HCT116 (cell line): ENCODE results near the gene NSUN7. TPM values are rescaled to one million over a fixed set of nuclear protein-coding genes. Genes with fewer than 3 reads are reported as not detected.

ENCODE experiments used
- ATAC-seq: fragments of 200-7000 bp; cut with Tn5 transposase; 2 replicates; pipeline ENCODE4 v1.9.1; 2020; ENCODE audit warnings: mild to moderate bottlenecking, moderate library complexity
- BruUV-seq: library from RNA; stranded (reverse); fragments of 400-500 nt; replicated peaks from 2 replicates; lab custom pipeline; 2021; lab: Mats Ljungman, UMichigan
- CTCF ChIA-PET: fragments of 300-600 bp; sonication (Branson Sonifier 250); formaldehyde crosslinking; loops from one replicate; lab custom pipeline; 2021; ENCODE audit warnings: antibody characterized with exemption; lab: Charles Lee
- POLR2A ChIA-PET: fragments of 300-600, 350-600 bp; sonication (Branson Sonifier 250); formaldehyde crosslinking; loops from one replicate; lab custom pipeline; 2021; ENCODE audit warnings: antibody characterized with exemption; lab: Charles Lee
- RAD21 ChIA-PET, 2 experiments: fragments of 300-600 bp; sonication (Branson Sonifier 250); formaldehyde crosslinking; loops; one replicate each; lab custom pipeline; 2023; ENCODE audit warnings: low total read pairs in 2 of 2; ENCODE audit not compliant: uncharacterized antibody in 2 of 2, unreplicated experiment in 2 of 2, low non-redundant PET in 1 of 2; lab: Charles Lee
- DNase-seq: peaks from one replicate; pipeline ENCODE4 v3.0.0-alpha.2; 2010; ENCODE audit warnings: low read depth, low spot score
- H2AFZ ChIP-seq: fragments of 200-600 bp; shearing (Covaris generic), sonication (generic); 2 replicates; pipeline ENCODE4 v1.6.1; 2017; ENCODE audit warnings: low read depth, mixed run types, mixed read lengths, antibody characterized with exemption, low read length; ENCODE audit not compliant: poor library complexity, severe bottlenecking
- H3K27ac ChIP-seq: 2 replicates; pipeline ENCODE4 v1.5.1; 2012; ENCODE audit warnings: low read depth, low read length
- H3K27me3 ChIP-seq: fragments of 200-600 bp; sonication (generic); 2 replicates; pipeline ENCODE4 v1.6.1; 2016; ENCODE audit warnings: mixed run types, low read length, mixed read lengths; ENCODE audit not compliant: insufficient read depth
- H3K36me3 ChIP-seq, 2 experiments: fragments of 200-500 bp in 1 of 2; fragments of 200-600 bp in 1 of 2; sonication (Bioruptor generic) in 1 of 2; sonication (generic) in 1 of 2; 2 replicates each; pipeline versions ENCODE4 v1.5.1 to v1.6.1; 2014 to 2016; ENCODE audit warnings: low read length in 2 of 2, inconsistent platforms in 1 of 2, mixed read lengths in 1 of 2, mixed run types in 1 of 2; ENCODE audit not compliant: insufficient read depth in 2 of 2, control insufficient read depth in 1 of 2
- H3K4me1 ChIP-seq, 2 experiments: fragments of 200-600 bp in 1 of 2; sonication (generic) in 1 of 2; 2 replicates each; pipeline versions ENCODE4 v1.5.1 to v1.6.1; 2012 to 2017; ENCODE audit warnings: low read length in 2 of 2, inconsistent platforms in 1 of 2, mild to moderate bottlenecking in 1 of 2, mixed read lengths in 1 of 2, mixed run types in 1 of 2, moderate library complexity in 1 of 2; ENCODE audit not compliant: insufficient read depth in 2 of 2, control insufficient read depth in 1 of 2
- H3K4me2 ChIP-seq: fragments of 200-600 bp; sonication (generic); 2 replicates; pipeline ENCODE4 v1.6.1; 2017; ENCODE audit warnings: mixed run types, low read length, mixed read lengths
- H3K4me3 ChIP-seq, 2 experiments: fragments of 200-600 bp in 1 of 2; sonication (generic) in 1 of 2; replicated peaks in 1 of 2; 2 replicates each; pipeline ENCODE4 v1.5.1; 2011 to 2016; ENCODE audit warnings: low read length in 2 of 2, control low read depth in 1 of 2, low read depth in 1 of 2, mild to moderate bottlenecking in 1 of 2, mixed read lengths in 1 of 2, mixed run types in 1 of 2
- H3K79me2 ChIP-seq: fragments of 200-600 bp; sonication (generic); 2 replicates; pipeline ENCODE4 v1.6.1; 2017; ENCODE audit warnings: mild to moderate bottlenecking, mixed run types, low read length, moderate library complexity, mixed read lengths; ENCODE audit not compliant: insufficient read depth
- H3K9ac ChIP-seq: fragments of 200-600 bp; sonication (generic); 2 replicates; pipeline ENCODE4 v1.6.1; 2016; ENCODE audit warnings: low read length, mixed read lengths
- H3K9me2 ChIP-seq: fragments of 200-600 bp; sonication (generic), shearing (Covaris generic); 2 replicates; pipeline ENCODE4 v1.6.1; 2017; ENCODE audit warnings: mixed run types, mild to moderate bottlenecking, moderate library complexity; ENCODE audit not compliant: insufficient read depth
- H3K9me3 ChIP-seq, 2 experiments: fragments of 200-500 bp in 1 of 2; fragments of 200-600 bp in 1 of 2; sonication (Bioruptor generic) in 1 of 2; sonication (generic) in 1 of 2; 2 replicates each; pipeline ENCODE4 v1.6.1; 2014 to 2017; ENCODE audit warnings: low read length in 2 of 2, mixed read lengths in 2 of 2, inconsistent platforms in 1 of 2, low read depth in 1 of 2, mild to moderate bottlenecking in 1 of 2, mixed run types in 1 of 2, moderate library complexity in 1 of 2; ENCODE audit not compliant: control insufficient read depth in 1 of 2, insufficient read depth in 1 of 2
- H4K20me1 ChIP-seq: fragments of 200-600 bp; sonication (generic), shearing (Covaris generic); 2 replicates; pipeline ENCODE4 v1.6.1; 2017; ENCODE audit warnings: mixed run types, mild to moderate bottlenecking, moderate library complexity; ENCODE audit not compliant: insufficient read depth
- CEBPB ChIP-seq: IDR thresholded peaks from 2 replicates; pipeline ENCODE4 v1.6.1; 2012; ENCODE audit warnings: low read depth
- ELF1 ChIP-seq: IDR thresholded peaks from 2 replicates; pipeline ENCODE4 v1.6.1; 2012; ENCODE audit warnings: low read depth, borderline replicate concordance
- EZH2phosphoT487 ChIP-seq: fragments of 200-600 bp; IDR thresholded peaks from 2 replicates; pipeline ENCODE4 v1.6.1; 2018; ENCODE audit warnings: antibody characterized with exemption, borderline replicate concordance
- TCF7L2 ChIP-seq: IDR thresholded peaks from 2 replicates; pipeline ENCODE4 v1.7.0; 2011; ENCODE audit warnings: borderline replicate concordance, inconsistent platforms; ENCODE audit not compliant: insufficient read depth, insufficient read length; ENCODE audit errors: extremely low read depth
- YY1 ChIP-seq: IDR thresholded peaks from 2 replicates; pipeline ENCODE4 v1.6.1; 2011; ENCODE audit warnings: low read length, low read depth, moderate library complexity, mild to moderate bottlenecking; ENCODE audit not compliant: insufficient replicate concordance; ENCODE audit errors: extremely low read depth
- intact Hi-C: fragments of 100-400 bp; cut with micrococcal nuclease; formaldehyde crosslinking; loops from 2 replicates; pipeline ENCODE4 v1.10.0; 2022
- total RNA-seq: library from RNA; stranded (reverse); gene quantifications from one replicate; pipeline ENCODE4 v1.2.1, GENCODE V29; 2021; ENCODE audit not compliant: unreplicated experiment
- TF ChIP-seq, protein P1 (sequence below): IDR thresholded peaks from 2 replicates; pipeline ENCODE4 v1.6.1; 2011; ENCODE audit warnings: mild to moderate bottlenecking, low read length, moderate library complexity; ENCODE audit not compliant: insufficient replicate concordance; ENCODE audit errors: extremely low read depth

NSUN7 gene
- total RNA-seq, 1 experiment from 2014 or later: 0.07 TPM

DNA sequence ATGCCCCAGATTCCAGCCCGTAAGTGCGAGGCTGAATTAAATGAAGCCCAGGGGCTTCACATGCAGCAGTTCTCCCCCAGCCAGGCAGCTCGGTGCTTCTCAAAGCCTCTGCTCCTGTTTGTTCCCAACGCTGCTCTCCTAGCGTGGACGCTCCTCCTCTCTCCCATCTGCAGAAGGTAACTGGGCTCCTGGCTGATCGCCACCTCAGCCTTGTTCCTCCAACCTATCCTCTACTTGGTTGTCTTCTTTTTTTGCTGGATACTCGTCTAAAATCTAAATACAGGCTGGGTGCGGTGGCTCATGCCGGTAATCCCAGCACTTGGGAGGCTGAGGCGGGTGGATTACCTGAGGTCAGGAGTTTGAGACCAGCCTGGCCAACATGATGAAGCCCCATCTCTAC lies 70.3 kb downstream of the NSUN7 start:
- Histone ChIP-seq H3K36me3 (peaks cover 7 to 21% of the 10 kb centered on the region in 2 experiments; a peak in 1 of 4 replicates), H3K27me3 (no peaks in the 10 kb centered on the region), H2AFZ (no peak overlapping the region), H4K20me1 (no peaks in the 10 kb centered on the region), H3K4me1 (no peaks in the 10 kb centered on the region), H3K9me3 (no peaks in the 10 kb centered on the region), H3K4me2 (no peak overlapping the region), H3K4me3 (no peak overlapping the region)
- CTCF ChIA-PET: no interaction called here
- RAD21 ChIA-PET: no interaction called here
- DNase-seq (no peak), ATAC-seq (no peak)
- no TSS peak for BruUV-seq
- POLR2A ChIA-PET: no interaction called here
- TF ChIP-seq TCF7L2: no peak
- no peak for TF ChIP-seq YY1
- TF ChIP-seq, protein P1, sequence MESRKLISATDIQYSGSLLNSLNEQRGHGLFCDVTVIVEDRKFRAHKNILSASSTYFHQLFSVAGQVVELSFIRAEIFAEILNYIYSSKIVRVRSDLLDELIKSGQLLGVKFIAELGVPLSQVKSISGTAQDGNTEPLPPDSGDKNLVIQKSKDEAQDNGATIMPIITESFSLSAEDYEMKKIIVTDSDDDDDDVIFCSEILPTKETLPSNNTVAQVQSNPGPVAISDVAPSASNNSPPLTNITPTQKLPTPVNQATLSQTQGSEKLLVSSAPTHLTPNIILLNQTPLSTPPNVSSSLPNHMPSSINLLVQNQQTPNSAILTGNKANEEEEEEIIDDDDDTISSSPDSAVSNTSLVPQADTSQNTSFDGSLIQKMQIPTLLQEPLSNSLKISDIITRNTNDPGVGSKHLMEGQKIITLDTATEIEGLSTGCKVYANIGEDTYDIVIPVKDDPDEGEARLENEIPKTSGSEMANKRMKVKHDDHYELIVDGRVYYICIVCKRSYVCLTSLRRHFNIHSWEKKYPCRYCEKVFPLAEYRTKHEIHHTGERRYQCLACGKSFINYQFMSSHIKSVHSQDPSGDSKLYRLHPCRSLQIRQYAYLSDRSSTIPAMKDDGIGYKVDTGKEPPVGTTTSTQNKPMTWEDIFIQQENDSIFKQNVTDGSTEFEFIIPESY: no peak
- TF ChIP-seq ELF1: no peak
- no peak for TF ChIP-seq CEBPB
- no peak for TF ChIP-seq EZH2phosphoT487
- TF ChIP-seq, all 23 proteins: peak for 0
- intact Hi-C loops: no loop called here
- Histone ChIP-seq H3K79me2 (no peaks in the 10 kb centered on the region), H3K9ac (no peak overlapping the region), H3K27ac (no peak overlapping the region), H3K9me2 (no peaks in the 10 kb centered on the region)
